Astrocyte (in vitro differentiated cells and primary cell): Measurements from ENCODE around the gene TPRG1. TPM values are rescaled to one million over a fixed set of nuclear protein-coding genes. Genes with fewer than 3 reads are reported as not detected.

Experiments
- DNase-seq: peaks from one replicate; pipeline ENCODE4 v3.0.0-alpha.2; 2010; ENCODE audit warnings: low read depth
- FAIRE-seq: peaks from 2 replicates; lab custom pipeline; 2011; peaks lifted over from hg19 to GRCh38; lab: Jason Lieb, UNC
- H2AFZ ChIP-seq: 2 replicates; pipeline ENCODE4 v1.6.0; 2012; ENCODE audit warnings: low read depth, low read length, inconsistent platforms
- H3K27ac ChIP-seq: 2 replicates; pipeline ENCODE4 v1.5.1; 2011; ENCODE audit warnings: low read depth, low read length, inconsistent platforms
- H3K27me3 ChIP-seq: 2 replicates; pipeline ENCODE4 v1.6.0; 2011; ENCODE audit warnings: low read length, inconsistent platforms; ENCODE audit not compliant: insufficient read depth
- H3K36me3 ChIP-seq: 2 replicates; pipeline ENCODE4 v1.5.1; 2011; ENCODE audit warnings: low read length, inconsistent platforms; ENCODE audit not compliant: insufficient read depth
- H3K4me1 ChIP-seq: 2 replicates; pipeline ENCODE4 v1.5.1; 2011; ENCODE audit warnings: low read length, inconsistent platforms; ENCODE audit not compliant: insufficient read depth
- H3K4me2 ChIP-seq: 2 replicates; pipeline ENCODE4 v1.6.0; 2012; ENCODE audit warnings: low read length, inconsistent platforms
- H3K4me3 ChIP-seq: 2 replicates; pipeline ENCODE4 v1.5.1; 2011; ENCODE audit warnings: low read depth, mild to moderate bottlenecking, low read length, inconsistent platforms; ENCODE audit not compliant: insufficient read depth
- H3K79me2 ChIP-seq: 2 replicates; pipeline ENCODE4 v1.6.0; 2012; ENCODE audit warnings: mild to moderate bottlenecking, low read length, inconsistent platforms; ENCODE audit not compliant: insufficient read depth
- H3K9ac ChIP-seq: 2 replicates; pipeline ENCODE4 v1.6.0; 2012; ENCODE audit warnings: mild to moderate bottlenecking, low read length, inconsistent platforms
- H3K9me3 ChIP-seq: 2 replicates; pipeline ENCODE4 v1.5.1; 2012; ENCODE audit warnings: low read depth, mild to moderate bottlenecking, low read length, inconsistent platforms; ENCODE audit not compliant: insufficient read depth
- H4K20me1 ChIP-seq: 2 replicates; pipeline ENCODE4 v1.6.0; 2012; ENCODE audit warnings: low read length, inconsistent platforms; ENCODE audit not compliant: insufficient read depth
- H3K27ac Mint-ChIP-seq: one replicate; pipeline ENCODE4 v1.8.0; 2021; ENCODE audit warnings: mild to moderate bottlenecking, mixed read lengths; ENCODE audit not compliant: unreplicated experiment
- H3K27me3 Mint-ChIP-seq: one replicate; pipeline ENCODE4 v1.8.0; 2021; ENCODE audit warnings: low read depth, mixed read lengths; ENCODE audit not compliant: unreplicated experiment
- H3K36me3 Mint-ChIP-seq: one replicate; pipeline ENCODE4 v1.8.0; 2021; ENCODE audit warnings: low read depth, mixed read lengths; ENCODE audit not compliant: unreplicated experiment
- H3K4me1 Mint-ChIP-seq: one replicate; pipeline ENCODE4 v1.8.0; 2021; ENCODE audit warnings: low read depth, mixed read lengths; ENCODE audit not compliant: unreplicated experiment
- H3K4me3 Mint-ChIP-seq: one replicate; pipeline ENCODE4 v1.8.0; 2021; ENCODE audit warnings: mild to moderate bottlenecking, moderate library complexity, mixed read lengths; ENCODE audit not compliant: unreplicated experiment
- H3K9me3 Mint-ChIP-seq: one replicate; pipeline ENCODE4 v1.8.0; 2021; ENCODE audit warnings: mild to moderate bottlenecking, mixed read lengths; ENCODE audit not compliant: unreplicated experiment
- CTCF ChIP-seq: IDR thresholded peaks from 2 replicates; pipeline ENCODE4 v1.5.1; 2011; ENCODE audit warnings: low read depth, mild to moderate bottlenecking, inconsistent platforms, low read length, moderate library complexity; ENCODE audit not compliant: insufficient read depth
- EZH2 ChIP-seq: IDR thresholded peaks from 2 replicates; pipeline ENCODE4 v1.6.1; 2012; ENCODE audit warnings: mild to moderate bottlenecking, low read length, inconsistent platforms; ENCODE audit not compliant: insufficient read depth
- total RNA-seq: library from RNA; stranded (reverse); gene quantifications from 2 replicates; pipeline ENCODE4 v1.2.1, GENCODE V29; 2021

The TPRG1 gene
- total RNA-seq, 1 donor from 2014 or later = 1.1 TPM

- Histone ChIP-seq H3K36me3 (no peaks in the 10 kb centered on the region), H3K79me2 (no peaks in the 10 kb centered on the region), H3K9ac (no peak overlapping the region), H3K27me3 (peaks cover 2% of the 10 kb centered on the region), H3K9me3 (peaks cover 16% of the 10 kb centered on the region), H3K27ac (no peak overlapping the region), H3K4me2 (no peak overlapping the region), H2AFZ (no peak overlapping the region), H3K4me1 (no peaks in the 10 kb centered on the region), H3K4me3 (no peak overlapping the region), H4K20me1 (no peaks in the 10 kb centered on the region)
- peak; percentile 16 for DNase-seq
- FAIRE-seq = no peak
- no peak overlapping the region for H3K4me3 Mint-ChIP-seq
- no peak overlapping the region for H3K27ac Mint-ChIP-seq
- H3K27me3 Mint-ChIP-seq = no peaks in the 10 kb centered on the region
- peaks cover 28% of the 10 kb centered on the region for H3K9me3 Mint-ChIP-seq
- TF ChIP-seq CTCF (no peak), EZH2 (no peak)
- H3K4me1 Mint-ChIP-seq = peaks cover 4% of the 10 kb centered on the region
- H3K36me3 Mint-ChIP-seq = peaks cover 4% of the 10 kb centered on the region
Measured at GRCh38 chr3:189195302-189195701, 23.5 kb downstream of the TPRG1 start.

GRCh38 chr3:189202106-189202505 lies 30.3 kb downstream of the TPRG1 start:
- no peak for FAIRE-seq
- H4K20me1 ChIP-seq = no peaks in the 10 kb centered on the region
- Mint-ChIP-seq H3K4me3 (no peak overlapping the region), H3K27me3 (no peaks in the 10 kb centered on the region), H3K9me3 (peaks cover 7% of the 10 kb centered on the region), H3K4me1 (peaks cover 10% of the 10 kb centered on the region), H3K27ac (no peak overlapping the region), H3K36me3 (no peaks in the 10 kb centered on the region)
- TF ChIP-seq CTCF = no peak
- no peak overlapping the region for H3K4me2 ChIP-seq
- H3K27me3 ChIP-seq = peaks cover 2% of the 10 kb centered on the region
- no peak overlapping the region for H3K4me3 ChIP-seq
- H2AFZ ChIP-seq = no peak overlapping the region
- no peak overlapping the region for H3K27ac ChIP-seq
- no peaks in the 10 kb centered on the region for H3K79me2 ChIP-seq
- no peaks in the 10 kb centered on the region for H3K36me3 ChIP-seq
- no peaks in the 10 kb centered on the region for H3K4me1 ChIP-seq
- no peak overlapping the region for H3K9ac ChIP-seq
- no peaks in the 10 kb centered on the region for H3K9me3 ChIP-seq
- peak; percentile 6 for DNase-seq

- H3K36me3 Mint-ChIP-seq = no peaks in the 10 kb centered on the region
- Histone ChIP-seq H2AFZ (no peak overlapping the region), H3K4me1 (no peaks in the 10 kb centered on the region), H3K27ac (no peak overlapping the region), H3K4me3 (no peak overlapping the region), H3K27me3 (peaks cover 2% of the 10 kb centered on the region), H3K79me2 (no peaks in the 10 kb centered on the region), H3K36me3 (no peaks in the 10 kb centered on the region), H4K20me1 (no peaks in the 10 kb centered on the region), H3K4me2 (peak overlapping the region; percentile 29), H3K9ac (no peak overlapping the region), H3K9me3 (no peaks in the 10 kb centered on the region)
- H3K27ac Mint-ChIP-seq = peak overlapping the region; percentile 19
- H3K4me1 Mint-ChIP-seq = peaks cover 10% of the 10 kb centered on the region
- H3K4me3 Mint-ChIP-seq = no peak overlapping the region
- FAIRE-seq (no peak), DNase-seq (no peak)
- no peak for TF ChIP-seq CTCF
- no peak for TF ChIP-seq EZH2
- H3K27me3 Mint-ChIP-seq = no peaks in the 10 kb centered on the region
- H3K9me3 Mint-ChIP-seq = peaks cover 3% of the 10 kb centered on the region
Measured at GRCh38 chr3:189202583-189202982, 30.8 kb downstream of the TPRG1 start.
